Transverse colon (tissue), 4 donors: ENCODE measurements around the gene APOL1.
A peak's percentile ranks its signal among the peaks of the same experiment; 100 is the strongest.

ENCODE experiments used
- CTCF ChIP-seq, 5 experiments: fragments of 200-600 bp in 3 of 5; fragments of 450-650 bp in 2 of 5; sonication (generic) in 3 of 5; IDR thresholded peaks; 1 replicate in 2 of 5; 2 replicates in 3 of 5; pipeline ENCODE4 v1.5.1; 2016 to 2017; ENCODE audit warnings: antibody characterized with exemption in 5 of 5, inconsistent platforms in 3 of 5, mild to moderate bottlenecking in 2 of 5, moderate library complexity in 1 of 5
- POLR2A ChIP-seq: fragments of 450-650 bp; IDR thresholded peaks from one replicate; pipeline ENCODE4 v1.6.1; 2016; ENCODE audit warnings: antibody characterized with exemption, mild to moderate bottlenecking, moderate library complexity
- POLR2AphosphoS5 ChIP-seq, 3 donors: sonication (generic); formaldehyde crosslinking; IDR thresholded peaks; one replicate each; pipeline ENCODE4 v1.6.1; 2016; ENCODE audit warnings: antibody characterized with exemption in 3 of 3

- TF ChIP-seq CTCF (IDR thresholded peaks at IDR 0.05) (no peak), POLR2AphosphoS5 (IDR thresholded peaks at IDR 0.05) (peak in 1 of 3 donors; percentile 17), POLR2A (no peak)
Measured at GRCh38 chr22:36298601-36299000, 45.7 kb downstream of the APOL1 start.
